Astrocyte (in vitro differentiated cells and primary cell): Measurements from ENCODE around the gene LYZL4.

Source experiments
- CTCF ChIP-seq: IDR thresholded peaks from 2 replicates; pipeline ENCODE4 v1.5.1; 2011; ENCODE audit warnings: low read depth, mild to moderate bottlenecking, inconsistent platforms, low read length, moderate library complexity; ENCODE audit not compliant: insufficient read depth
- EZH2 ChIP-seq: IDR thresholded peaks from 2 replicates; pipeline ENCODE4 v1.6.1; 2012; ENCODE audit warnings: mild to moderate bottlenecking, low read length, inconsistent platforms; ENCODE audit not compliant: insufficient read depth

- TF ChIP-seq CTCF (no peak), EZH2 (no peak)
Observed at GRCh38 chr3:42357335-42357734, 53.1 kb downstream of the LYZL4 start.
